Hepatocyte (in vitro differentiated cells): ENCODE data around the gene CSNK2B. TPM values are rescaled to one million over a fixed set of nuclear protein-coding genes. Genes with fewer than 3 reads are reported as not detected.
A peak's percentile ranks its signal among the peaks of the same experiment; 100 is the strongest.

Experiments
- DNase-seq: peaks from one replicate; pipeline ENCODE4 v3.0.0-alpha.2; 2016; ENCODE audit warnings: low spot score
- H2AFZ ChIP-seq: fragments of 200-600 bp; sonication (generic); 2 replicates; pipeline ENCODE4 v1.6.0; 2016; ENCODE audit warnings: antibody characterized with exemption, mild to moderate bottlenecking
- H3K27ac ChIP-seq: fragments of 200-600 bp; sonication (generic); 2 replicates; pipeline ENCODE4 v1.5.1; 2016; ENCODE audit warnings: mild to moderate bottlenecking
- H3K27me3 ChIP-seq: fragments of 200-600 bp; sonication (generic); 2 replicates; pipeline ENCODE4 v1.6.1; 2016
- H3K36me3 ChIP-seq: fragments of 200-600 bp; sonication (generic); replicated peaks from 2 replicates; pipeline ENCODE4 v1.5.1; 2016; ENCODE audit warnings: low read depth; ENCODE audit not compliant: insufficient read depth
- H3K4me1 ChIP-seq: fragments of 200-600 bp; sonication (generic); 2 replicates; pipeline ENCODE4 v1.5.1; 2016; ENCODE audit warnings: mild to moderate bottlenecking, moderate library complexity; ENCODE audit not compliant: insufficient read depth
- H3K4me2 ChIP-seq: fragments of 200-600 bp; sonication (generic); 2 replicates; pipeline ENCODE4 v1.6.0; 2016
- H3K4me3 ChIP-seq: fragments of 200-600 bp; sonication (generic); 2 replicates; pipeline ENCODE4 v1.5.1; 2016; ENCODE audit warnings: mild to moderate bottlenecking
- H3K79me2 ChIP-seq: fragments of 200-600 bp; sonication (generic); 2 replicates; pipeline ENCODE4 v1.6.0; 2017; ENCODE audit warnings: mild to moderate bottlenecking
- H3K9me2 ChIP-seq: fragments of 200-600 bp; sonication (generic); replicated peaks from 2 replicates; pipeline ENCODE4 v1.6.0; 2017; ENCODE audit warnings: mild to moderate bottlenecking; ENCODE audit not compliant: insufficient read depth
- H3K9me3 ChIP-seq: fragments of 200-600 bp; sonication (generic); 2 replicates; pipeline ENCODE4 v1.5.1; 2016; ENCODE audit warnings: low read depth, mild to moderate bottlenecking
- H4K20me1 ChIP-seq: fragments of 200-600 bp; sonication (generic); 2 replicates; pipeline ENCODE4 v1.6.0; 2016; ENCODE audit warnings: mild to moderate bottlenecking; ENCODE audit not compliant: insufficient read depth, poor library complexity, severe bottlenecking
- CTCF ChIP-seq: fragments of 200-600 bp; sonication (generic); IDR thresholded peaks from 2 replicates; pipeline ENCODE4 v1.5.1; 2016; ENCODE audit warnings: antibody characterized with exemption, mild to moderate bottlenecking; ENCODE audit not compliant: poor library complexity
- EZH2 ChIP-seq: fragments of 200-600 bp; sonication (generic); IDR thresholded peaks from 2 replicates; pipeline ENCODE4 v1.6.1; 2016; ENCODE audit warnings: antibody characterized with exemption, mild to moderate bottlenecking, borderline replicate concordance
- EZH2phosphoT487 ChIP-seq: fragments of 200-600 bp; sonication (generic); IDR thresholded peaks from one replicate; pipeline ENCODE4 v1.6.1; 2018; ENCODE audit warnings: antibody characterized with exemption, mild to moderate bottlenecking, low read depth, moderate library complexity; ENCODE audit not compliant: unreplicated experiment, severe bottlenecking
- WGBS: methylation state at CpG from one replicate; pipeline ENCODE4 v1.1.6; 2016; ENCODE audit warnings: low lambda C conversion rate; ENCODE audit errors: missing lambda C conversion rate; 5-methylcytosine and 5-hydroxymethylcytosine counted together
- microRNA-seq: library from miRNA; unstranded; fragments of <30 nt; microRNA quantifications from one replicate; pipeline ENCODE4, GENCODE V29; 2017
- polyA plus RNA-seq: library from polyadenylated mRNA; unstranded; fragments of >200 nt; fragmentation: Nextera tagmentation; extraction: Ambion mirVana; gene quantifications from 2 replicates; pipeline ENCODE4 v1.2.1, GENCODE V29; 2016
- small RNA-seq: library from RNA; depleted of rRNA; stranded (forward); fragments of <200 nt; gene quantifications from one replicate; pipeline ENCODE3, GENCODE V24; 2014
- total RNA-seq: library from RNA; depleted of rRNA; stranded (reverse); fragments of >200 nt; gene quantifications from 2 replicates; pipeline ENCODE4 v1.2.3, GENCODE V29; 2014

The CSNK2B gene
- total and polyA plus RNA-seq, 2 experiments from 2014 or later: 155 to 181 TPM

GRCh38 chr6:31718265-31718664, 52.4 kb downstream of the CSNK2B start:
- Histone ChIP-seq H3K27me3 (no peaks in the 10 kb centered on the region), H3K79me2 (no peaks in the 10 kb centered on the region), H3K4me3 (no peak overlapping the region), H4K20me1 (no peaks in the 10 kb centered on the region), H3K9me3 (no peaks in the 10 kb centered on the region), H2AFZ (no peak overlapping the region), H3K9me2 (no peaks in the 10 kb centered on the region), H3K4me1 (peaks cover 25% of the 10 kb centered on the region), H3K36me3 (no peaks in the 10 kb centered on the region), H3K4me2 (no peak overlapping the region), H3K27ac (no peak overlapping the region)
- DNase-seq: no peak
- 67% methylated on average over 1 of the region's 1 CpG for WGBS
- TF ChIP-seq CTCF (no peak), EZH2phosphoT487 (no peak), EZH2 (no peak)

- H3K27me3 ChIP-seq: no peaks in the 10 kb centered on the region
- no peak for TF ChIP-seq EZH2
- no peak for TF ChIP-seq EZH2phosphoT487
- TF ChIP-seq CTCF: no peak
- WGBS: 84% methylated on average over 6 of the region's 6 CpGs
- no peak overlapping the region for H3K27ac ChIP-seq
- no peak overlapping the region for H2AFZ ChIP-seq
- peaks cover 17% of the 10 kb centered on the region for H3K4me1 ChIP-seq
- DNase-seq: no peak
- no peak overlapping the region for H3K4me3 ChIP-seq
- H3K9me3 ChIP-seq: no peaks in the 10 kb centered on the region
- no peaks in the 10 kb centered on the region for H3K79me2 ChIP-seq
- no peaks in the 10 kb centered on the region for H3K9me2 ChIP-seq
- no peaks in the 10 kb centered on the region for H4K20me1 ChIP-seq
- no peak overlapping the region for H3K4me2 ChIP-seq
- no peaks in the 10 kb centered on the region for H3K36me3 ChIP-seq
Observed at GRCh38 chr6:31719001-31719400, 53.1 kb downstream of the CSNK2B start.

Small RNA genes within 50 kb of the gene (microRNA-seq; reads per million reads assigned to microRNA genes)
- gene MIR4646 (5.4 reads per million, percentile 11 among the genes with 10 or more reads in this experiment), gene MIR6832 (2.2 reads per million)

Small RNA genes within 50 kb of the gene (small RNA-seq; reads per million reads assigned to genes)
- gene LY6G6D (not detected), gene MIR4646 (not detected), gene MIR6832 (not detected), gene RF00019 (not detected), gene SNORA38 (3.7 reads per million, percentile 91 among the genes with 10 or more reads in this experiment)

Other genes starting within 250 kb of the CSNK2B start
Only the 30 nearest of the 37 such genes appear.
- 0.47 and 1.2 TPM in 2 replicates for gene MCCD1, start 137.1 kb upstream of the CSNK2B start, total RNA-seq
- 1.3 and 2.0 TPM in 2 replicates for gene MCCD1, start 137.1 kb upstream of the CSNK2B start, polyA plus RNA-seq
- 207 and 287 TPM in 2 replicates for gene DDX39B, start 124.1 kb upstream of the CSNK2B start, total RNA-seq
- 210 and 238 TPM in 2 replicates for gene DDX39B, start 124.1 kb upstream of the CSNK2B start, polyA plus RNA-seq
- gene ATP6V1G2, start 119.5 kb upstream of the CSNK2B start, total RNA-seq: 0.63 and 0.88 TPM in 2 replicates
- gene ATP6V1G2, start 119.5 kb upstream of the CSNK2B start, polyA plus RNA-seq: 0.73 TPM in 1 of 2 replicates, not detected in the other
- gene NFKBIL1, start 118.5 kb upstream of the CSNK2B start, total RNA-seq: 22.7 and 28.9 TPM in 2 replicates
- 25.0 and 30.3 TPM in 2 replicates for gene NFKBIL1, start 118.5 kb upstream of the CSNK2B start, polyA plus RNA-seq
- gene LTA, start 93.8 kb upstream of the CSNK2B start, total RNA-seq: not detected in 2 replicates
- not detected in 2 replicates for gene LTA, start 93.8 kb upstream of the CSNK2B start, polyA plus RNA-seq
- gene TNF, start 90.5 kb upstream of the CSNK2B start, total RNA-seq: 0.63 TPM in 1 of 2 replicates, not detected in the other
- 0.91 and 1.3 TPM in 2 replicates for gene TNF, start 90.5 kb upstream of the CSNK2B start, polyA plus RNA-seq
- gene LTB, start 83.7 kb upstream of the CSNK2B start, total RNA-seq: 2.4 and 4.0 TPM in 2 replicates
- gene LTB, start 83.7 kb upstream of the CSNK2B start, polyA plus RNA-seq: 6.0 and 10.6 TPM in 2 replicates
- gene LST1, start 79.8 kb upstream of the CSNK2B start, total RNA-seq: not detected in 2 replicates
- gene LST1, start 79.8 kb upstream of the CSNK2B start, polyA plus RNA-seq: 1.5 and 2.4 TPM in 2 replicates
- gene NCR3, start 73.1 kb upstream of the CSNK2B start, total RNA-seq: not detected in 2 replicates
- gene NCR3, start 73.1 kb upstream of the CSNK2B start, polyA plus RNA-seq: not detected in 2 replicates
- 4.1 and 4.6 TPM in 2 replicates for gene AIF1, start 50.8 kb upstream of the CSNK2B start, total RNA-seq
- gene AIF1, start 50.8 kb upstream of the CSNK2B start, polyA plus RNA-seq: 7.2 and 12.8 TPM in 2 replicates
- gene PRRC2A, start 45.4 kb upstream of the CSNK2B start, total RNA-seq: 29.8 and 50.2 TPM in 2 replicates
- 47.5 and 69.0 TPM in 2 replicates for gene PRRC2A, start 45.4 kb upstream of the CSNK2B start, polyA plus RNA-seq
- 113 and 148 TPM in 2 replicates for gene BAG6, start 13.4 kb upstream of the CSNK2B start, total RNA-seq
- 84.6 and 85.7 TPM in 2 replicates for gene BAG6, start 13.4 kb upstream of the CSNK2B start, polyA plus RNA-seq
- gene APOM, start 10.2 kb upstream of the CSNK2B start, total RNA-seq: 9.3 and 10.4 TPM in 2 replicates
- 28.2 and 40.7 TPM in 2 replicates for gene APOM, start 10.2 kb upstream of the CSNK2B start, polyA plus RNA-seq
- 21.3 and 23.3 TPM in 2 replicates for gene C6orf47, start 5.3 kb upstream of the CSNK2B start, total RNA-seq
- 19.8 and 25.4 TPM in 2 replicates for gene C6orf47, start 5.3 kb upstream of the CSNK2B start, polyA plus RNA-seq
- gene GPANK1, start 1.1 kb upstream of the CSNK2B start, total RNA-seq: 11.5 and 18.1 TPM in 2 replicates
- gene GPANK1, start 1.1 kb upstream of the CSNK2B start, polyA plus RNA-seq: 18.5 and 23.8 TPM in 2 replicates
- gene LY6G5B, start 3.9 kb downstream of the CSNK2B start, total RNA-seq: 2.2 and 5.3 TPM in 2 replicates
- gene LY6G5B, start 3.9 kb downstream of the CSNK2B start, polyA plus RNA-seq: 14.9 and 18.9 TPM in 2 replicates
- gene LY6G5C, start 15.0 kb downstream of the CSNK2B start, total RNA-seq: 0.32 TPM in 1 of 2 replicates, not detected in the other
- gene LY6G5C, start 15.0 kb downstream of the CSNK2B start, polyA plus RNA-seq: 0.63 and 5.0 TPM in 2 replicates
- gene ABHD16A, start 37.2 kb downstream of the CSNK2B start, total RNA-seq: 63.2 and 66.8 TPM in 2 replicates
- gene ABHD16A, start 37.2 kb downstream of the CSNK2B start, polyA plus RNA-seq: 81.3 and 94.7 TPM in 2 replicates
- gene LY6G6F, start 40.8 kb downstream of the CSNK2B start, total RNA-seq: not detected in 2 replicates
- gene LY6G6F, start 40.8 kb downstream of the CSNK2B start, polyA plus RNA-seq: not detected in 2 replicates
- 1.3 TPM in 1 of 2 replicates, not detected in the other for gene LY6G6D, start 49.3 kb downstream of the CSNK2B start, total RNA-seq
- gene LY6G6D, start 49.3 kb downstream of the CSNK2B start, polyA plus RNA-seq: 1.2 and 3.0 TPM in 2 replicates
- not detected in 2 replicates for gene LY6G6C, start 55.7 kb downstream of the CSNK2B start, total RNA-seq
- gene LY6G6C, start 55.7 kb downstream of the CSNK2B start, polyA plus RNA-seq: 0.30 and 0.39 TPM in 2 replicates
- gene MPIG6B, start 57.3 kb downstream of the CSNK2B start, total RNA-seq: not detected in 2 replicates
- gene MPIG6B, start 57.3 kb downstream of the CSNK2B start, polyA plus RNA-seq: 0.33 TPM in 1 of 2 replicates, not detected in the other
- 93.8 and 108 TPM in 2 replicates for gene DDAH2, start 63.2 kb downstream of the CSNK2B start, total RNA-seq
- 137 and 157 TPM in 2 replicates for gene DDAH2, start 63.2 kb downstream of the CSNK2B start, polyA plus RNA-seq
- gene CLIC1, start 70.5 kb downstream of the CSNK2B start, total RNA-seq: 454 and 463 TPM in 2 replicates
- gene CLIC1, start 70.5 kb downstream of the CSNK2B start, polyA plus RNA-seq: 555 and 599 TPM in 2 replicates
- 6.4 and 7.9 TPM in 2 replicates for gene MSH5, start 73.9 kb downstream of the CSNK2B start, total RNA-seq
- gene MSH5, start 73.9 kb downstream of the CSNK2B start, polyA plus RNA-seq: 4.9 and 8.5 TPM in 2 replicates
- gene SAPCD1, start 96.6 kb downstream of the CSNK2B start, total RNA-seq: 1.4 and 4.1 TPM in 2 replicates
- 1.8 and 2.0 TPM in 2 replicates for gene SAPCD1, start 96.6 kb downstream of the CSNK2B start, polyA plus RNA-seq
- 1.5 and 3.4 TPM in 2 replicates for gene VWA7, start 111.2 kb downstream of the CSNK2B start, total RNA-seq
- 2.8 and 5.2 TPM in 2 replicates for gene VWA7, start 111.2 kb downstream of the CSNK2B start, polyA plus RNA-seq
- gene VARS1, start 129.7 kb downstream of the CSNK2B start, total RNA-seq: 23.3 and 36.6 TPM in 2 replicates
- gene VARS1, start 129.7 kb downstream of the CSNK2B start, polyA plus RNA-seq: 51.0 and 59.6 TPM in 2 replicates
- gene LSM2, start 140.9 kb downstream of the CSNK2B start, total RNA-seq: 42.9 and 51.9 TPM in 2 replicates
- gene LSM2, start 140.9 kb downstream of the CSNK2B start, polyA plus RNA-seq: 48.7 and 57.9 TPM in 2 replicates
- 1.4 and 2.2 TPM in 2 replicates for gene HSPA1L, start 149.2 kb downstream of the CSNK2B start, total RNA-seq
- 1.0 and 2.7 TPM in 2 replicates for gene HSPA1L, start 149.2 kb downstream of the CSNK2B start, polyA plus RNA-seq